HepG2 (cell line): Measurements from ENCODE around the gene MTO1. TPM values are rescaled to one million over a fixed set of nuclear protein-coding genes. Genes with fewer than 3 reads are reported as not detected.

ENCODE experiments used
- ATAD3A ChIP-seq: sonication (generic); formaldehyde crosslinking; IDR thresholded peaks from 2 replicates; pipeline ENCODE4 v1.4.0; 2020; ENCODE audit warnings: missing genetic modification reagents
- CREM ChIP-seq, 2 experiments: sonication (generic) in 1 of 2; formaldehyde crosslinking in 1 of 2; IDR thresholded peaks; 2 replicates each; pipeline versions ENCODE4 v1.4.0 to v1.6.1; 2016 to 2020; ENCODE audit warnings: antibody characterized with exemption in 1 of 2, mild to moderate bottlenecking in 1 of 2, missing genetic modification reagents in 1 of 2
- E2F1 ChIP-seq: sonication (generic); formaldehyde crosslinking; IDR thresholded peaks from 2 replicates; pipeline ENCODE4 v1.5.0; 2020; ENCODE audit warnings: missing genetic modification reagents
- FOXK1 ChIP-seq: sonication (generic); formaldehyde crosslinking; IDR thresholded peaks from 2 replicates; pipeline ENCODE4 v1.4.0; 2020; ENCODE audit warnings: low read depth, missing genetic modification reagents, borderline replicate concordance
- GABPB1 ChIP-seq: IDR thresholded peaks from 2 replicates; pipeline ENCODE4 v1.6.1; 2016; ENCODE audit warnings: mild to moderate bottlenecking, missing genetic modification reagents, moderate library complexity, missing compliant biosample characterization
- KDM5B ChIP-seq: sonication (generic); formaldehyde crosslinking; IDR thresholded peaks from 2 replicates; pipeline ENCODE4 v1.4.0; 2020; ENCODE audit warnings: missing genetic modification reagents, mild to moderate bottlenecking, borderline replicate concordance
- MAFF ChIP-seq: IDR thresholded peaks from 2 replicates; pipeline ENCODE4 v1.6.1; 2011; ENCODE audit warnings: low read depth, low read length, improper control_type of control experiment
- RBM22 ChIP-seq: fragments of 200-400 bp; formaldehyde crosslinking; optimal IDR thresholded peaks from 2 replicates; pipeline ENCODE3; 2017; ENCODE audit warnings: mild to moderate bottlenecking, low read length, moderate library complexity
- SMARCC2 ChIP-seq: fragments of 450-650 bp; IDR thresholded peaks from 2 replicates; pipeline ENCODE4 v1.6.1; 2017; ENCODE audit warnings: antibody characterized with exemption, mild to moderate bottlenecking
- STAT5B ChIP-seq: sonication (generic); formaldehyde crosslinking; IDR thresholded peaks from 2 replicates; pipeline ENCODE4 v1.4.0; 2020; ENCODE audit warnings: missing genetic modification reagents
- TFDP1 ChIP-seq: IDR thresholded peaks from 2 replicates; pipeline ENCODE4 v1.6.1; 2016; ENCODE audit warnings: missing compliant biosample characterization, missing genetic modification reagents, borderline replicate concordance
- ZBTB44 ChIP-seq: sonication (generic); formaldehyde crosslinking; IDR thresholded peaks from 2 replicates; pipeline ENCODE4 v1.4.0; 2020; ENCODE audit warnings: missing genetic modification reagents
- ZMAT5 ChIP-seq: sonication (generic); formaldehyde crosslinking; IDR thresholded peaks from 2 replicates; pipeline ENCODE4 v1.5.0; 2020; ENCODE audit warnings: mild to moderate bottlenecking, low read depth, missing genetic modification reagents, borderline replicate concordance
- ZNF20 ChIP-seq: sonication (generic); formaldehyde crosslinking; IDR thresholded peaks from 2 replicates; pipeline ENCODE4 v1.4.0; 2020; ENCODE audit warnings: mild to moderate bottlenecking, moderate library complexity, missing genetic modification reagents
- ZNF318 ChIP-seq: sonication (generic); formaldehyde crosslinking; IDR thresholded peaks from 2 replicates; pipeline ENCODE4 v1.4.0; 2020; ENCODE audit warnings: mild to moderate bottlenecking, missing genetic modification reagents
- ZNF773 ChIP-seq: sonication (generic); formaldehyde crosslinking; IDR thresholded peaks from 2 replicates; pipeline ENCODE4 v1.4.0; 2020; ENCODE audit warnings: missing genetic modification reagents, borderline replicate concordance
- polyA plus RNA-seq, 8 experiments: library from polyadenylated mRNA; depleted of rRNA in 3 of 8; stranded (reverse) in 7 of 8; unstranded in 1 of 8; fragments of >200 nt; fragmentation: Illumina TruSeq in 4 of 8; extraction: Trizol in 4 of 8; gene quantifications; 2 replicates each; pipeline versions ENCODE4 v1.2.1 to v1.2.3, GENCODE V29; 2011 to 2016; ENCODE audit warnings: low read depth in 4 of 8, missing spikeins in 1 of 8, mixed read lengths in 1 of 8; ENCODE audit not compliant: insufficient read depth in 1 of 8
- total RNA-seq, 5 experiments: library from RNA; depleted of rRNA; stranded (reverse); fragments of >200 nt; fragmentation: Illumina TruSeq; extraction: Trizol; gene quantifications; 2 replicates each; pipeline ENCODE4 v1.2.3, GENCODE V29; 2016; ENCODE audit warnings: low read depth in 1 of 5

The MTO1 gene
- total and polyA plus RNA-seq, 2 of the 13 experiments (the other 11 are each of a cell fraction or from before 2014, with no cell fraction given): 21.1 to 45.3 TPM

GRCh38 chr6:73520688-73521350 lies 59.3 kb downstream of the MTO1 start, which contains the start of gene EEF1A1 (continued):
- 0 out of 2 replicates have a peak, but pooled peaks have one; percentile 29 for TF ChIP-seq ZBTB44
- TF ChIP-seq E2F1: peak; percentile 68
- peak; percentile 49; the same call in 1 of the 2 replicates for TF ChIP-seq STAT5B (CRISPR knock-in tag)
- peak; percentile 14; the same call in 1 of the 2 replicates for TF ChIP-seq FOXK1 (CRISPR knock-in tag)
- TF ChIP-seq GABPB1 (CRISPR knock-in tag): peak; percentile 8
- TF ChIP-seq ATAD3A (CRISPR knock-in tag): 0 out of 2 replicates have a peak, but pooled peaks have one; percentile 67
- TF ChIP-seq ZNF773 (CRISPR knock-in tag): peak; percentile 60
- TF ChIP-seq KDM5B: peak; percentile 88
- TF ChIP-seq SMARCC2: no peak
- no peak for TF ChIP-seq MAFF
- peak; percentile 97 for TF ChIP-seq RBM22
- TF ChIP-seq TFDP1 (CRISPR knock-in tag): peak; percentile 57; the same call in 1 of the 2 replicates
- peak; percentile 58; the same call in 1 of the 2 replicates for TF ChIP-seq ZMAT5
- peak; percentile 41; the same call in 1 of the 2 replicates for TF ChIP-seq ZNF318
- peak; percentile 92 for TF ChIP-seq CREM (IDR thresholded peaks at IDR 0.05)
- no peak; the same call in 1 of the 2 replicates for TF ChIP-seq CREM (CRISPR knock-in tag; IDR thresholded peaks at IDR 0.05)
- TF ChIP-seq ZNF20: peak; percentile 79; the same call in 1 of the 2 replicates
